Panc1 (cell line): ENCODE results near the gene PSMB7. TPM values are rescaled to one million over a fixed set of nuclear protein-coding genes. Genes with fewer than 3 reads are reported as not detected.

Source experiments
- ATAC-seq: fragments of 200-7000 bp; cut with Tn5 transposase; 2 replicates; pipeline ENCODE4 v1.9.1; 2020; ENCODE audit warnings: mild to moderate bottlenecking, moderate library complexity
- BruUV-seq: library from RNA; stranded (reverse); fragments of 400-500 nt; replicated peaks from 2 replicates; lab custom pipeline; 2021; lab: Mats Ljungman, UMichigan
- CTCF ChIA-PET: fragments of 300-600 bp; sonication (Branson Sonifier 250); formaldehyde crosslinking; loops from one replicate; lab custom pipeline; 2022; ENCODE audit warnings: antibody characterized with exemption; lab: Charles Lee
- POLR2A ChIA-PET: fragments of 300-600 bp; sonication (Branson Sonifier 250); formaldehyde crosslinking; loops from one replicate; lab custom pipeline; 2022; ENCODE audit warnings: antibody characterized with exemption; lab: Charles Lee
- DNase-seq: peaks from one replicate; pipeline ENCODE4 v3.0.0-alpha.2; 2010; ENCODE audit warnings: low read depth, low spot score
- H3K27ac ChIP-seq: 2 replicates; pipeline ENCODE4 v1.5.1; 2011; ENCODE audit warnings: mild to moderate bottlenecking, low read length, inconsistent platforms
- H3K27me3 ChIP-seq: fragments of 200-500 bp; sonication (Bioruptor generic); 2 replicates; pipeline ENCODE4 v1.6.0; 2014; ENCODE audit warnings: low read length, inconsistent platforms; ENCODE audit not compliant: control insufficient read depth, insufficient read depth
- H3K36me3 ChIP-seq: fragments of 200-500 bp; sonication (Bioruptor generic); 2 replicates; pipeline ENCODE4 v1.5.1; 2014; ENCODE audit warnings: inconsistent platforms, mild to moderate bottlenecking, low read length, moderate library complexity; ENCODE audit not compliant: control insufficient read depth, insufficient read depth
- H3K4me1 ChIP-seq: 2 replicates; pipeline ENCODE4 v1.5.1; 2011; ENCODE audit warnings: inconsistent platforms, mild to moderate bottlenecking, low read length, moderate library complexity; ENCODE audit not compliant: control insufficient read depth, insufficient read depth
- H3K4me3 ChIP-seq, 2 experiments: 2 replicates each; pipeline ENCODE4 v1.5.1; 2011 to 2012; ENCODE audit warnings: low read depth in 2 of 2, low read length in 2 of 2, mild to moderate bottlenecking in 2 of 2, inconsistent platforms in 1 of 2, moderate library complexity in 1 of 2
- H3K9me3 ChIP-seq: fragments of 200-500 bp; sonication (Bioruptor generic); 2 replicates; pipeline ENCODE4 v1.5.1; 2014; ENCODE audit warnings: low read depth, mild to moderate bottlenecking, inconsistent platforms, low read length, moderate library complexity; ENCODE audit not compliant: control insufficient read depth, insufficient read depth
- POLR2AphosphoS5 ChIP-seq: IDR thresholded peaks from 2 replicates; pipeline ENCODE4 v1.6.1; 2012; ENCODE audit warnings: mild to moderate bottlenecking, low read depth, low read length, moderate library complexity
- SIN3A ChIP-seq: IDR thresholded peaks from 2 replicates; pipeline ENCODE4 v1.6.1; 2012; ENCODE audit warnings: low read depth, mild to moderate bottlenecking, low read length, moderate library complexity, borderline replicate concordance; ENCODE audit not compliant: insufficient read depth
- TCF7L2 ChIP-seq: IDR thresholded peaks from 2 replicates; pipeline ENCODE4 v1.6.1; 2011; ENCODE audit warnings: mild to moderate bottlenecking, low read depth, low read length, inconsistent platforms
- in situ Hi-C: cut with HindIII; loops from 2 replicates; pipeline ENCODE4 v1.10.0; 2016; ENCODE audit warnings: low sequenced_read_pairs, low pct_unique_long_range_greater_than_20kb
- intact Hi-C: fragments of 100-400 bp; cut with micrococcal nuclease; formaldehyde crosslinking; loops from one replicate; pipeline ENCODE4 v1.10.0; 2022; ENCODE audit not compliant: unreplicated experiment
- total RNA-seq: library from RNA; stranded (reverse); gene quantifications from one replicate; pipeline ENCODE4 v1.2.1, GENCODE V29; 2021; ENCODE audit not compliant: unreplicated experiment
- TF ChIP-seq, protein P1 (sequence below), 2 experiments: IDR thresholded peaks; 2 replicates each; pipeline ENCODE4 v1.6.1; 2011 to 2012; ENCODE audit warnings: low read depth in 2 of 2, control low read depth in 1 of 2, low read length in 1 of 2, mild to moderate bottlenecking in 1 of 2, moderate library complexity in 1 of 2; ENCODE audit not compliant: insufficient read depth in 1 of 2
- TF ChIP-seq, protein P2 (sequence below): fragments of 450-650 bp; IDR thresholded peaks from 2 replicates; pipeline ENCODE4 v1.5.1; 2017; ENCODE audit warnings: mild to moderate bottlenecking

The PSMB7 gene
- total RNA-seq, 1 experiment from 2014 or later, result 167 TPM

DNA sequence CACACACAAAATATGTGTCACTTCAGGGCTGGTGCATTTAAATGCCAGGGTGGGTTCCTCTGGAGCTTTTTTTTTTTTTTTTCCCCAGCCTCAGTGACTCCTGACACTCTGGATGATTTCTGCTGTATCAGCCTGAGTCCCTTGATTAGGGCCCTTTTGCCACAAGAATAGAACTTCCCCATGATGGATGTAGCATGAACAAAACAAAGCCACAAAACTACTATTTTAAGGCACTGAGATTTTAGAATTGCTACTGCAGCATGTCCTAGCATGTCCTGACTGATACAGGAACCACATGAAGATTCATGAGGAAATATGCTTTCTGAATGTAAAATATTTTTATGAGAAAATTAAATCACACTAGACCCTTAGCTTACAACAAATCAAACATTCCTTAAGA lies 21.1 kb upstream of the PSMB7 start:
- POLR2A ChIA-PET, result no interaction called here
- BruUV-seq, result no TSS peak
- intact Hi-C loops, result no loop called here
- Histone ChIP-seq H3K4me1 (no peaks in the 10 kb centered on the region), H3K36me3 (no peaks in the 10 kb centered on the region), H3K9me3 (no peaks in the 10 kb centered on the region), H3K27me3 (no peaks in the 10 kb centered on the region), H3K27ac (no peak overlapping the region), H3K4me3 (no peak overlapping the region)
- no peak for ATAC-seq
- in situ Hi-C loops, result no loop called here
- TF ChIP-seq, protein P1, sequence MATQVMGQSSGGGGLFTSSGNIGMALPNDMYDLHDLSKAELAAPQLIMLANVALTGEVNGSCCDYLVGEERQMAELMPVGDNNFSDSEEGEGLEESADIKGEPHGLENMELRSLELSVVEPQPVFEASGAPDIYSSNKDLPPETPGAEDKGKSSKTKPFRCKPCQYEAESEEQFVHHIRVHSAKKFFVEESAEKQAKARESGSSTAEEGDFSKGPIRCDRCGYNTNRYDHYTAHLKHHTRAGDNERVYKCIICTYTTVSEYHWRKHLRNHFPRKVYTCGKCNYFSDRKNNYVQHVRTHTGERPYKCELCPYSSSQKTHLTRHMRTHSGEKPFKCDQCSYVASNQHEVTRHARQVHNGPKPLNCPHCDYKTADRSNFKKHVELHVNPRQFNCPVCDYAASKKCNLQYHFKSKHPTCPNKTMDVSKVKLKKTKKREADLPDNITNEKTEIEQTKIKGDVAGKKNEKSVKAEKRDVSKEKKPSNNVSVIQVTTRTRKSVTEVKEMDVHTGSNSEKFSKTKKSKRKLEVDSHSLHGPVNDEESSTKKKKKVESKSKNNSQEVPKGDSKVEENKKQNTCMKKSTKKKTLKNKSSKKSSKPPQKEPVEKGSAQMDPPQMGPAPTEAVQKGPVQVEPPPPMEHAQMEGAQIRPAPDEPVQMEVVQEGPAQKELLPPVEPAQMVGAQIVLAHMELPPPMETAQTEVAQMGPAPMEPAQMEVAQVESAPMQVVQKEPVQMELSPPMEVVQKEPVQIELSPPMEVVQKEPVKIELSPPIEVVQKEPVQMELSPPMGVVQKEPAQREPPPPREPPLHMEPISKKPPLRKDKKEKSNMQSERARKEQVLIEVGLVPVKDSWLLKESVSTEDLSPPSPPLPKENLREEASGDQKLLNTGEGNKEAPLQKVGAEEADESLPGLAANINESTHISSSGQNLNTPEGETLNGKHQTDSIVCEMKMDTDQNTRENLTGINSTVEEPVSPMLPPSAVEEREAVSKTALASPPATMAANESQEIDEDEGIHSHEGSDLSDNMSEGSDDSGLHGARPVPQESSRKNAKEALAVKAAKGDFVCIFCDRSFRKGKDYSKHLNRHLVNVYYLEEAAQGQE (IDR thresholded peaks at IDR 0.05; ENCODE audit: insufficient read depth in 1 of 2, low read depth in 2 of 2, low read length in 1 of 2), result no peak
- TF ChIP-seq POLR2AphosphoS5, result no peak
- no peak for TF ChIP-seq SIN3A
- TF ChIP-seq, protein P2, sequence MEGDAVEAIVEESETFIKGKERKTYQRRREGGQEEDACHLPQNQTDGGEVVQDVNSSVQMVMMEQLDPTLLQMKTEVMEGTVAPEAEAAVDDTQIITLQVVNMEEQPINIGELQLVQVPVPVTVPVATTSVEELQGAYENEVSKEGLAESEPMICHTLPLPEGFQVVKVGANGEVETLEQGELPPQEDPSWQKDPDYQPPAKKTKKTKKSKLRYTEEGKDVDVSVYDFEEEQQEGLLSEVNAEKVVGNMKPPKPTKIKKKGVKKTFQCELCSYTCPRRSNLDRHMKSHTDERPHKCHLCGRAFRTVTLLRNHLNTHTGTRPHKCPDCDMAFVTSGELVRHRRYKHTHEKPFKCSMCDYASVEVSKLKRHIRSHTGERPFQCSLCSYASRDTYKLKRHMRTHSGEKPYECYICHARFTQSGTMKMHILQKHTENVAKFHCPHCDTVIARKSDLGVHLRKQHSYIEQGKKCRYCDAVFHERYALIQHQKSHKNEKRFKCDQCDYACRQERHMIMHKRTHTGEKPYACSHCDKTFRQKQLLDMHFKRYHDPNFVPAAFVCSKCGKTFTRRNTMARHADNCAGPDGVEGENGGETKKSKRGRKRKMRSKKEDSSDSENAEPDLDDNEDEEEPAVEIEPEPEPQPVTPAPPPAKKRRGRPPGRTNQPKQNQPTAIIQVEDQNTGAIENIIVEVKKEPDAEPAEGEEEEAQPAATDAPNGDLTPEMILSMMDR, result no peak
- TF ChIP-seq TCF7L2, result no peak
- CTCF ChIA-PET, result interaction anchor here (0.5 kb wide), 1 partner anchor 98 kb away, joined by 3 read pairs; no protein-coding TSS in a partner anchor
- no peak for DNase-seq

DNA sequence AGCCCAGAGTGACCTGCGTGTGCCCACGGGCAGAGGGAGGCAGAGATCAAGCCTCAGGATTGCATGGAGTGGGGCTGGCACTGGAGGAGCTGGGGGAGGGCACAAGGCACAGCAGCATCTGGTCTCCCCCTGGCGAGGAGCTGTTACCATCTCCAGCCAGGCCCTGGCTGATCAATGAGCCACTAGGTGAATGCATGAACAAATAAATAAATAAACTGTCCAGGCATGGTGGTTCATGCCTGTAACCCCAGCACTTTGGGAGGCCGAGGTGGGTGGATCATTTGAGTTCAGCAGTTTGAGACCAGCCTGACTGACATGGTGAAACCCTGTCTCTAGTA lies 14.3 kb upstream of the PSMB7 start:
- Histone ChIP-seq H3K4me3 (no peak overlapping the region), H3K9me3 (no peaks in the 10 kb centered on the region), H3K27ac (no peak overlapping the region), H3K4me1 (no peaks in the 10 kb centered on the region), H3K27me3 (no peaks in the 10 kb centered on the region), H3K36me3 (no peaks in the 10 kb centered on the region)
- intact Hi-C loops, result no loop called here
- BruUV-seq, result no TSS peak
- TF ChIP-seq, protein P1 (IDR thresholded peaks at IDR 0.05; ENCODE audit: insufficient read depth in 1 of 2, low read depth in 2 of 2, low read length in 1 of 2), result no peak
- TF ChIP-seq, protein P2, result no peak
- no peak for TF ChIP-seq SIN3A
- TF ChIP-seq POLR2AphosphoS5, result no peak
- no peak for TF ChIP-seq TCF7L2
- POLR2A ChIA-PET, result no interaction called here
- in situ Hi-C loops, result no loop called here
- DNase-seq (no peak), ATAC-seq (no peak)
- CTCF ChIA-PET, result no interaction called here
